ENCODE measurements around the gene RRP1. TPM values are rescaled to one million over a fixed set of nuclear protein-coding genes. Genes with fewer than 3 reads are reported as not detected.

RRP1 gene
- total and polyA plus RNA-seq, 5 donors from 2014 or later: 12.1 to 24.1 (median 14.8) TPM

GRCh38 chr21:43793243-43793642 is 3.9 kb downstream of the RRP1 start:
- peaks cover 59% of the 10 kb centered on the region for H3K36me3 ChIP-seq (ENCODE audit: control insufficient read depth, insufficient read depth, low read length)
- Mint-ChIP-seq H3K36me3 (peaks cover 31% of the 10 kb centered on the region), H3K4me1 (peaks cover 0 to 25% (median 10%) of the 10 kb centered on the region in 4 donors), H3K27me3 (no peaks in the 10 kb centered on the region), H3K4me3 (peak overlapping the region in 1 of 4 donors; percentile 59), H3K9me3 (no peaks in the 10 kb centered on the region), H3K27ac (no peak overlapping the region)
- H3K4me1 ChIP-seq (ENCODE audit: control insufficient read depth, insufficient read depth, low read length, poor library complexity, severe bottlenecking): peaks cover 21% of the 10 kb centered on the region
- H3K4me3 ChIP-seq (ENCODE audit: low read depth, low read length): no peak overlapping the region
- no peak for ATAC-seq (ENCODE audit: low read depth in 2 of 2)
- no peak for DNase-seq
- H3K27ac ChIP-seq (ENCODE audit: insufficient read depth, low read length, poor library complexity, severe bottlenecking): no peak overlapping the region
- H3K27me3 ChIP-seq (ENCODE audit: control insufficient read depth, insufficient read depth, low read length): no peaks in the 10 kb centered on the region
- H3K9me3 ChIP-seq (ENCODE audit: control insufficient read depth in 2 of 2, low read length in 2 of 2): no peaks in the 10 kb centered on the region

- Histone ChIP-seq H3K4me3 (ENCODE audit: low read depth, low read length) (no peak overlapping the region), H3K27ac (ENCODE audit: insufficient read depth, low read length, poor library complexity, severe bottlenecking) (no peak overlapping the region), H3K36me3 (ENCODE audit: control insufficient read depth, insufficient read depth, low read length) (peaks cover 67% of the 10 kb centered on the region), H3K4me1 (ENCODE audit: control insufficient read depth, insufficient read depth, low read length, poor library complexity, severe bottlenecking) (peaks cover 17% of the 10 kb centered on the region), H3K27me3 (ENCODE audit: control insufficient read depth, insufficient read depth, low read length) (no peaks in the 10 kb centered on the region), H3K9me3 (ENCODE audit: control insufficient read depth in 2 of 2, low read length in 2 of 2) (no peaks in the 10 kb centered on the region)
- H3K9me3 Mint-ChIP-seq: no peaks in the 10 kb centered on the region
- DNase-seq: no peak
- H3K36me3 Mint-ChIP-seq: peaks cover 37% of the 10 kb centered on the region
- ATAC-seq (ENCODE audit: low read depth in 2 of 2): no peak
- peaks cover 0 to 23% (median 10%) of the 10 kb centered on the region in 4 donors for H3K4me1 Mint-ChIP-seq
- no peak overlapping the region for H3K27ac Mint-ChIP-seq
- H3K27me3 Mint-ChIP-seq: no peaks in the 10 kb centered on the region
- H3K4me3 Mint-ChIP-seq: no peak overlapping the region
Measured at GRCh38 chr21:43794311-43794710, 4.9 kb downstream of the RRP1 start.

- no peak overlapping the region for H3K4me3 ChIP-seq (ENCODE audit: low read depth, low read length)
- H3K27me3 ChIP-seq (ENCODE audit: control insufficient read depth, insufficient read depth, low read length): no peaks in the 10 kb centered on the region
- no peak for ATAC-seq (ENCODE audit: low read depth in 2 of 2)
- DNase-seq: no peak
- Mint-ChIP-seq H3K4me1 (peaks cover 0 to 22% (median 10%) of the 10 kb centered on the region in 4 donors), H3K9me3 (no peaks in the 10 kb centered on the region), H3K36me3 (peaks cover 37% of the 10 kb centered on the region), H3K4me3 (peak overlapping the region in 1 of 4 donors; percentile 79), H3K27ac (no peak overlapping the region), H3K27me3 (no peaks in the 10 kb centered on the region)
- peaks cover 15% of the 10 kb centered on the region for H3K4me1 ChIP-seq (ENCODE audit: control insufficient read depth, insufficient read depth, low read length, poor library complexity, severe bottlenecking)
- H3K36me3 ChIP-seq (ENCODE audit: control insufficient read depth, insufficient read depth, low read length): peaks cover 70% of the 10 kb centered on the region
- no peak overlapping the region for H3K27ac ChIP-seq (ENCODE audit: insufficient read depth, low read length, poor library complexity, severe bottlenecking)
- no peaks in the 10 kb centered on the region for H3K9me3 ChIP-seq (ENCODE audit: control insufficient read depth in 2 of 2, low read length in 2 of 2)
Measured at GRCh38 chr21:43794857-43795256, 5.5 kb downstream of the RRP1 start.

- Mint-ChIP-seq H3K4me1 (peaks cover 0 to 1% (median under 1%) of the 10 kb centered on the region in 4 donors), H3K27me3 (no peaks in the 10 kb centered on the region), H3K27ac (no peak overlapping the region), H3K36me3 (peaks cover 37% of the 10 kb centered on the region), H3K4me3 (no peak overlapping the region), H3K9me3 (no peaks in the 10 kb centered on the region)
- Histone ChIP-seq H3K27me3 (ENCODE audit: control insufficient read depth, insufficient read depth, low read length) (no peaks in the 10 kb centered on the region), H3K36me3 (ENCODE audit: control insufficient read depth, insufficient read depth, low read length) (peaks cover 88% of the 10 kb centered on the region), H3K4me1 (ENCODE audit: control insufficient read depth, insufficient read depth, low read length, poor library complexity, severe bottlenecking) (no peaks in the 10 kb centered on the region), H3K9me3 (ENCODE audit: control insufficient read depth in 2 of 2, low read length in 2 of 2) (no peaks in the 10 kb centered on the region), H3K4me3 (ENCODE audit: low read depth, low read length) (no peak overlapping the region), H3K27ac (ENCODE audit: insufficient read depth, low read length, poor library complexity, severe bottlenecking) (no peak overlapping the region)
- no peak for DNase-seq
- ATAC-seq (ENCODE audit: low read depth in 2 of 2): no peak
Measured at GRCh38 chr21:43797415-43797814, 8.0 kb downstream of the RRP1 start.

GRCh38 chr21:43797925-43798715 is 8.7 kb downstream of the RRP1 start:
- ATAC-seq (ENCODE audit: low read depth in 2 of 2) (no peak), DNase-seq (no peak)
- Histone ChIP-seq H3K4me3 (ENCODE audit: low read depth, low read length) (no peak overlapping the region), H3K9me3 (ENCODE audit: control insufficient read depth in 2 of 2, low read length in 2 of 2) (no peaks in the 10 kb centered on the region), H3K27me3 (ENCODE audit: control insufficient read depth, insufficient read depth, low read length) (no peaks in the 10 kb centered on the region), H3K36me3 (ENCODE audit: control insufficient read depth, insufficient read depth, low read length) (peaks cover 86% of the 10 kb centered on the region), H3K27ac (ENCODE audit: insufficient read depth, low read length, poor library complexity, severe bottlenecking) (no peak overlapping the region), H3K4me1 (ENCODE audit: control insufficient read depth, insufficient read depth, low read length, poor library complexity, severe bottlenecking) (no peaks in the 10 kb centered on the region)
- H3K27me3 Mint-ChIP-seq: no peaks in the 10 kb centered on the region
- peaks cover 36% of the 10 kb centered on the region for H3K36me3 Mint-ChIP-seq
- no peaks in the 10 kb centered on the region for H3K4me1 Mint-ChIP-seq
- H3K27ac Mint-ChIP-seq: peak overlapping the region in 1 of 3 donors; percentile 91
- no peaks in the 10 kb centered on the region for H3K9me3 Mint-ChIP-seq
- H3K4me3 Mint-ChIP-seq: no peak overlapping the region

- Histone ChIP-seq H3K27me3 (ENCODE audit: control insufficient read depth, insufficient read depth, low read length) (no peaks in the 10 kb centered on the region), H3K27ac (ENCODE audit: insufficient read depth, low read length, poor library complexity, severe bottlenecking) (no peak overlapping the region), H3K4me3 (ENCODE audit: low read depth, low read length) (no peak overlapping the region), H3K4me1 (ENCODE audit: control insufficient read depth, insufficient read depth, low read length, poor library complexity, severe bottlenecking) (no peaks in the 10 kb centered on the region), H3K36me3 (ENCODE audit: control insufficient read depth, insufficient read depth, low read length) (peaks cover 76% of the 10 kb centered on the region), H3K9me3 (ENCODE audit: control insufficient read depth in 2 of 2, low read length in 2 of 2) (no peaks in the 10 kb centered on the region)
- Mint-ChIP-seq H3K4me3 (no peak overlapping the region), H3K27ac (no peak overlapping the region), H3K4me1 (no peaks in the 10 kb centered on the region), H3K36me3 (peaks cover 38% of the 10 kb centered on the region), H3K9me3 (no peaks in the 10 kb centered on the region), H3K27me3 (no peaks in the 10 kb centered on the region)
- DNase-seq (no peak), ATAC-seq (ENCODE audit: low read depth in 2 of 2) (no peak)
Measured at GRCh38 chr21:43799301-43799840, 10.0 kb downstream of the RRP1 start.

- no peaks in the 10 kb centered on the region for H3K9me3 ChIP-seq (ENCODE audit: control insufficient read depth in 2 of 2, low read length in 2 of 2)
- Mint-ChIP-seq H3K36me3 (peaks cover 36% of the 10 kb centered on the region), H3K9me3 (no peaks in the 10 kb centered on the region), H3K4me3 (no peak overlapping the region), H3K4me1 (no peaks in the 10 kb centered on the region), H3K27ac (peak overlapping the region in 2 of 3 donors; percentile 26 to 72), H3K27me3 (no peaks in the 10 kb centered on the region)
- no peak overlapping the region for H3K27ac ChIP-seq (ENCODE audit: insufficient read depth, low read length, poor library complexity, severe bottlenecking)
- no peak overlapping the region for H3K4me3 ChIP-seq (ENCODE audit: low read depth, low read length)
- H3K36me3 ChIP-seq (ENCODE audit: control insufficient read depth, insufficient read depth, low read length): peaks cover 69% of the 10 kb centered on the region
- DNase-seq: no peak
- H3K4me1 ChIP-seq (ENCODE audit: control insufficient read depth, insufficient read depth, low read length, poor library complexity, severe bottlenecking): no peaks in the 10 kb centered on the region
- no peaks in the 10 kb centered on the region for H3K27me3 ChIP-seq (ENCODE audit: control insufficient read depth, insufficient read depth, low read length)
- ATAC-seq (ENCODE audit: low read depth in 2 of 2): no peak
Measured at GRCh38 chr21:43800124-43800523, 10.7 kb downstream of the RRP1 start.

GRCh38 chr21:43800566-43800965 is 11.2 kb downstream of the RRP1 start:
- Histone ChIP-seq H3K27me3 (ENCODE audit: control insufficient read depth, insufficient read depth, low read length) (no peaks in the 10 kb centered on the region), H3K27ac (ENCODE audit: insufficient read depth, low read length, poor library complexity, severe bottlenecking) (no peak overlapping the region), H3K4me1 (ENCODE audit: control insufficient read depth, insufficient read depth, low read length, poor library complexity, severe bottlenecking) (no peaks in the 10 kb centered on the region), H3K9me3 (ENCODE audit: control insufficient read depth in 2 of 2, low read length in 2 of 2) (no peaks in the 10 kb centered on the region), H3K4me3 (ENCODE audit: low read depth, low read length) (no peak overlapping the region), H3K36me3 (ENCODE audit: control insufficient read depth, insufficient read depth, low read length) (peaks cover 65% of the 10 kb centered on the region)
- no peaks in the 10 kb centered on the region for H3K9me3 Mint-ChIP-seq
- no peak for ATAC-seq (ENCODE audit: low read depth in 2 of 2)
- no peak overlapping the region for H3K4me3 Mint-ChIP-seq
- DNase-seq: no peak
- no peaks in the 10 kb centered on the region for H3K4me1 Mint-ChIP-seq
- H3K36me3 Mint-ChIP-seq: peaks cover 33% of the 10 kb centered on the region
- peak overlapping the region in 1 of 3 donors; percentile 72 for H3K27ac Mint-ChIP-seq
- no peaks in the 10 kb centered on the region for H3K27me3 Mint-ChIP-seq

Data from CD4-positive, CD25-positive, alpha-beta regulatory T cell (primary cell).